GM12878 (cell line): ENCODE results near the gene TRIM72. TPM values are rescaled to one million over a fixed set of nuclear protein-coding genes. Genes with fewer than 3 reads are reported as not detected.

Experiments used
- ATAC-seq: fragments of 200-7000 bp; cut with Tn5 transposase; 3 replicates; pipeline ENCODE4 v1.9.1; 2020; ENCODE audit warnings: mild to moderate bottlenecking, moderate library complexity
- BruUV-seq: library from RNA; stranded (reverse); fragments of 400-500 nt; replicated peaks from 2 replicates; lab custom pipeline; 2021; lab: Mats Ljungman, UMichigan
- CTCF ChIA-PET: fragments of 300-600 bp; sonication (Branson Sonifier 250); formaldehyde crosslinking; extraction: SDS; loops from one replicate; lab custom pipeline; 2021; ENCODE audit warnings: inconsistent platforms; lab: Yijun Ruan, JAX
- POLR2A ChIA-PET: fragments of 350-600 bp; formaldehyde crosslinking; extraction: SDS; loops from one replicate; lab custom pipeline; 2021; ENCODE audit warnings: inconsistent platforms; lab: Charles Lee
- RAD21 ChIA-PET: fragments of 300-600 bp; sonication (Branson Sonifier 250); formaldehyde crosslinking; loops from one replicate; lab custom pipeline; 2023; ENCODE audit warnings: antibody characterized with exemption; ENCODE audit not compliant: unreplicated experiment; lab: Charles Lee
- SMC1A ChIA-PET: fragments of 300-600 bp; sonication (Branson Sonifier 250); formaldehyde crosslinking; loops from one replicate; lab custom pipeline; 2023; ENCODE audit not compliant: unreplicated experiment, uncharacterized antibody; lab: Charles Lee
- DNase-seq: peaks from one replicate; pipeline ENCODE4 v3.0.0-alpha.2; 2011; ENCODE audit warnings: low read depth, low spot score
- FAIRE-seq: peaks from 3 replicates; lab custom pipeline; 2011; peaks lifted over from hg19 to GRCh38; lab: Jason Lieb, UNC
- H2AFZ ChIP-seq: 2 replicates; pipeline ENCODE4 v1.6.0; 2011; ENCODE audit warnings: low read depth, low read length, control low read depth; ENCODE audit not compliant: control insufficient read depth
- H3K27ac ChIP-seq: 2 replicates; pipeline ENCODE4 v1.5.1; 2011; ENCODE audit warnings: control low read depth; ENCODE audit not compliant: control insufficient read depth, insufficient read depth
- H3K27me3 ChIP-seq, 2 experiments: replicated peaks in 1 of 2; 2 replicates each; pipeline versions ENCODE4 v1.6.0 to v1.6.1; 2011; ENCODE audit warnings: low read length in 1 of 2; ENCODE audit not compliant: control insufficient read depth in 2 of 2, insufficient read depth in 2 of 2
- H3K36me3 ChIP-seq, 2 experiments: 2 replicates each; pipeline ENCODE4 v1.5.1; 2011; ENCODE audit warnings: low read length in 1 of 2; ENCODE audit not compliant: control insufficient read depth in 2 of 2, insufficient read depth in 2 of 2
- H3K4me1 ChIP-seq: 2 replicates; pipeline ENCODE4 v1.6.1; 2011; ENCODE audit warnings: mild to moderate bottlenecking, low read length, moderate library complexity, mixed read lengths; ENCODE audit not compliant: control insufficient read depth, insufficient read depth
- H3K4me2 ChIP-seq: 2 replicates; pipeline ENCODE4 v1.6.0; 2011; ENCODE audit warnings: control low read depth; ENCODE audit not compliant: control insufficient read depth, insufficient read depth
- H3K4me3 ChIP-seq: fragments of 200-600 bp; sonication (generic); 2 replicates; pipeline ENCODE4 v1.5.1; 2016
- H3K79me2 ChIP-seq: 2 replicates; pipeline ENCODE4 v1.6.0; 2011; ENCODE audit warnings: low read length; ENCODE audit not compliant: control insufficient read depth, insufficient read depth
- H3K9ac ChIP-seq: 2 replicates; pipeline ENCODE4 v1.8.0; 2011; ENCODE audit warnings: low read length, control low read depth, mixed read lengths; ENCODE audit not compliant: control insufficient read depth, insufficient read depth
- H3K9me3 ChIP-seq: replicated peaks from 3 replicates; pipeline ENCODE4 v1.5.1; 2011; ENCODE audit warnings: mild to moderate bottlenecking, low read length; ENCODE audit not compliant: control insufficient read depth, insufficient read depth
- H4K20me1 ChIP-seq: 2 replicates; pipeline ENCODE4 v1.6.0; 2011; ENCODE audit not compliant: control insufficient read depth, insufficient read depth
- CBX3 ChIP-seq: fragments of 200-600 bp; sonication (generic); IDR thresholded peaks from 2 replicates; pipeline ENCODE4 v1.6.1; 2016; ENCODE audit warnings: low read depth, borderline replicate concordance
- FOXM1 ChIP-seq: IDR thresholded peaks from 2 replicates; pipeline ENCODE4 v1.6.1; 2012; ENCODE audit warnings: low read depth, mild to moderate bottlenecking, inconsistent platforms, low read length, moderate library complexity
- HSF1 ChIP-seq: fragments of 150-350 bp; IDR thresholded peaks from 2 replicates; pipeline ENCODE4 v1.6.1; 2014; ENCODE audit warnings: mild to moderate bottlenecking, low read depth, low read length
- IKZF1 ChIP-seq: fragments of 450-650 bp; conservative IDR thresholded peaks from 2 replicates; pipeline ENCODE4 v1.6.1; 2017; ENCODE audit warnings: antibody characterized with exemption, mild to moderate bottlenecking
- MEF2B ChIP-seq: fragments of 450-650 bp; IDR thresholded peaks from 2 replicates; pipeline ENCODE4 v1.6.1; 2018; ENCODE audit warnings: mild to moderate bottlenecking, moderate library complexity; ENCODE audit not compliant: partially characterized antibody, poor library complexity, severe bottlenecking
- MYB ChIP-seq: fragments of 150-350 bp; IDR thresholded peaks from 2 replicates; pipeline ENCODE4 v1.6.1; 2014; ENCODE audit warnings: mild to moderate bottlenecking, low read depth, low read length, borderline replicate concordance
- NFYB ChIP-seq: IDR thresholded peaks from 2 replicates; pipeline ENCODE4 v1.6.1; 2011; ENCODE audit warnings: low read depth, mild to moderate bottlenecking, low read length, improper control_type of control experiment, moderate library complexity; ENCODE audit not compliant: insufficient read depth
- NKRF ChIP-seq: fragments of 450-650 bp; conservative IDR thresholded peaks from 2 replicates; pipeline ENCODE4 v1.6.1; 2017; ENCODE audit warnings: mild to moderate bottlenecking, moderate library complexity
- PAX5 ChIP-seq: IDR thresholded peaks from 2 replicates; pipeline ENCODE4 v1.6.1; 2011; ENCODE audit warnings: low read depth, low read length, borderline replicate concordance
- POLR2A ChIP-seq: IDR thresholded peaks from 2 replicates; pipeline ENCODE4 v1.6.1; 2011; ENCODE audit warnings: low read depth, mild to moderate bottlenecking, low read length
- POLR2AphosphoS5 ChIP-seq: IDR thresholded peaks from 2 replicates; pipeline ENCODE4 v1.6.1; 2011; ENCODE audit warnings: mild to moderate bottlenecking, low read length, inconsistent platforms
- REST ChIP-seq: IDR thresholded peaks from 2 replicates; pipeline ENCODE4 v1.6.1; 2012; ENCODE audit warnings: mild to moderate bottlenecking, low read depth, low read length
- SPI1 ChIP-seq: IDR thresholded peaks from 2 replicates; pipeline ENCODE4 v1.6.1; 2011; ENCODE audit warnings: low read depth, mild to moderate bottlenecking, low read length, moderate library complexity, borderline replicate concordance; ENCODE audit not compliant: insufficient read depth
- TBL1XR1 ChIP-seq: IDR thresholded peaks from 2 replicates; pipeline ENCODE4 v1.6.1; 2012; ENCODE audit warnings: low read depth, low read length, improper control_type of control experiment
- WGBS: methylation state at CpG from one replicate; pipeline ENCODE4 v1.1.6; 2016; ENCODE audit warnings: low lambda C conversion rate; ENCODE audit not compliant: insufficient replicate concordance, insufficient coverage; ENCODE audit errors: missing lambda C conversion rate; 5-methylcytosine and 5-hydroxymethylcytosine counted together
- in situ Hi-C: fragments of 300-500 bp; cut with MboI; formaldehyde crosslinking; loops from 9 replicates; pipeline ENCODE4 v1.14.3; 2018; ENCODE audit warnings: mixed read lengths
- intact Hi-C: fragments of 100-400 bp; cut with micrococcal nuclease; formaldehyde crosslinking; loops from one replicate; pipeline ENCODE4 v1.14.2; 2022; ENCODE audit not compliant: unreplicated experiment
- polyA plus RNA-seq, 11 experiments: library from polyadenylated mRNA; depleted of rRNA in 4 of 11; unstranded in 6 of 11; stranded (reverse) in 5 of 11; fragments of >200 nt; fragmentation: Nextera tagmentation in 4 of 11; fragmentation: Illumina TruSeq in 1 of 11; extraction: Ambion mirVana in 4 of 11; extraction: Trizol in 1 of 11; gene quantifications; 1 replicate in 1 of 11; 2 replicates in 10 of 11; pipeline versions ENCODE4 v1.2.1 to v1.2.3, GENCODE V29; 2011 to 2016; ENCODE audit warnings: inconsistent platforms in 2 of 11, missing spikeins in 2 of 11, low read depth in 1 of 11
- total RNA-seq, 4 experiments: library from RNA; depleted of rRNA in 3 of 4; stranded (reverse); fragments of >200 nt in 3 of 4; fragmentation: Illumina TruSeq in 1 of 4; extraction: Trizol in 1 of 4; gene quantifications; 2 replicates each; pipeline versions ENCODE4 v1.2.1 to v1.2.3, GENCODE V29; 2013 to 2021

Gene TRIM72
- total and polyA plus RNA-seq, 10 of the 15 experiments (the other 5 are each of a cell fraction or from before 2014, with no cell fraction given) = 0.03 to 1.2 (median 0.23) TPM; not detected in 1

GRCh38 chr16:31183432-31184428, 30.2 kb upstream of the TRIM72 start:
- Histone ChIP-seq H3K4me1 (peaks cover 7% of the 10 kb centered on the region), H3K4me2 (peak overlapping the region; percentile 87), H3K36me3 (peaks cover 25 to 47% of the 10 kb centered on the region in 2 experiments), H3K27ac (no peak overlapping the region), H2AFZ (no peak overlapping the region), H3K4me3 (peak overlapping the region; percentile 87), H3K79me2 (peaks cover 83% of the 10 kb centered on the region), H3K9ac (peak overlapping the region; percentile 91; the same call in 1 of the 2 replicates), H3K27me3 (no peaks in the 10 kb centered on the region), H3K9me3 (no peaks in the 10 kb centered on the region), H4K20me1 (peaks cover 26% of the 10 kb centered on the region)
- in situ Hi-C loops = no loop called here
- SMC1A ChIA-PET = interaction anchor here (1.0 to 1.8 kb wide), 4 partner anchors 38 to 202 kb away, joined by 3 to 4 read pairs (median 3); no protein-coding TSS in a partner anchor
- BruUV-seq = TSS peak; percentile 48
- POLR2A ChIA-PET = interaction anchor here (0.5 to 2.2 kb wide), 10 partner anchors 9 to 83 kb away, joined by 3 to 12 read pairs (median 3); partner anchors contain the start of genes PYCARD and TRIM72
- ATAC-seq (no peak), DNase-seq (no peak), FAIRE-seq (no peak)
- intact Hi-C loops = loop anchor here (5.0 to 10.0 kb wide), 2 partner anchors 186 to 691 kb away; partner anchors contain the start of gene ZNF267
- WGBS = 79% methylated on average over 10 of the region's 10 CpGs
- RAD21 ChIA-PET = interaction anchor here (1.3 to 2.1 kb wide), 3 partner anchors 19 to 66 kb away, joined by 3 to 8 read pairs (median 4); partner anchors contain the start of genes KAT8 and PYCARD
- CTCF ChIA-PET = interaction anchor here (0.7 to 2.2 kb wide), 6 partner anchors 42 to 260 kb away, joined by 3 to 4 read pairs (median 3); no protein-coding TSS in a partner anchor
- TF ChIP-seq REST (no peak), PAX5 (no peak), NKRF (no peak), NFYB (no peak), IKZF1 (no peak), TBL1XR1 (no peak), CBX3 (no peak), MYB (no peak), FOXM1 (0 out of 2 replicates have a peak, but pooled peaks have one; percentile 22), HSF1 (no peak), MEF2B (no peak), SPI1 (no peak), POLR2AphosphoS5 (peak; percentile 73), POLR2A (peak; percentile 41; the same call in 1 of the 2 replicates)
